HepG2 (cell line): ENCODE data around the gene ICAM2. TPM values are rescaled to one million over a fixed set of nuclear protein-coding genes. Genes with fewer than 3 reads are reported as not detected.

Experiments used
- BHLHE40 ChIP-seq: IDR thresholded peaks from 2 replicates; pipeline ENCODE4 v1.6.1; 2011; ENCODE audit warnings: low read length, improper control_type of control experiment
- KDM1A ChIP-seq: IDR thresholded peaks from 2 replicates; pipeline ENCODE4 v1.6.1; 2016; ENCODE audit warnings: missing compliant biosample characterization
- MTF2 ChIP-seq: sonication (generic); formaldehyde crosslinking; IDR thresholded peaks from 2 replicates; pipeline ENCODE4 v1.5.0; 2020; ENCODE audit warnings: missing genetic modification reagents, borderline replicate concordance
- NFIC ChIP-seq: IDR thresholded peaks from 2 replicates; pipeline ENCODE4 v1.6.1; 2012; ENCODE audit warnings: mild to moderate bottlenecking, low read length, inconsistent platforms
- PBX2 ChIP-seq: IDR thresholded peaks from 2 replicates; pipeline ENCODE4 v1.6.1; 2016; ENCODE audit warnings: control low read depth
- PRDM15 ChIP-seq: sonication (generic); formaldehyde crosslinking; IDR thresholded peaks from 2 replicates; pipeline ENCODE4 v1.4.0; 2020; ENCODE audit warnings: missing genetic modification reagents
- RERE ChIP-seq: IDR thresholded peaks from 2 replicates; pipeline ENCODE4 v1.6.1; 2016; ENCODE audit warnings: low read depth, missing genetic modification reagents, missing compliant biosample characterization
- RFXANK ChIP-seq: IDR thresholded peaks from 2 replicates; pipeline ENCODE4 v1.6.1; 2016
- SNAI1 ChIP-seq: sonication (generic); formaldehyde crosslinking; IDR thresholded peaks from 2 replicates; pipeline ENCODE4 v1.5.0; 2020; ENCODE audit warnings: mild to moderate bottlenecking, missing genetic modification reagents, borderline replicate concordance
- TEAD3 ChIP-seq: optimal IDR thresholded peaks from 2 replicates; pipeline ENCODE3; 2016; ENCODE audit warnings: borderline replicate concordance
- ZBTB20 ChIP-seq: sonication (generic); formaldehyde crosslinking; IDR thresholded peaks from 2 replicates; pipeline ENCODE4 v1.8.1; 2023; ENCODE audit warnings: missing genetic modification reagents, low read depth, mild to moderate bottlenecking, borderline replicate concordance
- ZBTB7B ChIP-seq: sonication (generic); formaldehyde crosslinking; IDR thresholded peaks from 2 replicates; pipeline ENCODE4 v1.4.0; 2020; ENCODE audit warnings: missing genetic modification reagents
- ZNF18 ChIP-seq: sonication (generic); formaldehyde crosslinking; IDR thresholded peaks from 2 replicates; pipeline ENCODE4 v1.8.0; 2022; ENCODE audit warnings: mild to moderate bottlenecking, missing genetic modification reagents; ENCODE audit not compliant: insufficient replicate concordance
- ZNF275 ChIP-seq: sonication (generic); formaldehyde crosslinking; IDR thresholded peaks from 2 replicates; pipeline ENCODE4 v1.8.0; 2022; ENCODE audit warnings: missing genetic modification reagents, mild to moderate bottlenecking, inconsistent platforms, borderline replicate concordance
- ZNF432 ChIP-seq: sonication (generic); formaldehyde crosslinking; IDR thresholded peaks from 2 replicates; pipeline ENCODE4 v1.5.0; 2020; ENCODE audit warnings: missing genetic modification reagents, mild to moderate bottlenecking, borderline replicate concordance
- ZNF460 ChIP-seq: sonication (generic); formaldehyde crosslinking; IDR thresholded peaks from 2 replicates; pipeline ENCODE4 v1.5.1; 2020; ENCODE audit warnings: missing genetic modification reagents, mild to moderate bottlenecking, borderline replicate concordance
- ZNF629 ChIP-seq: sonication (generic); formaldehyde crosslinking; conservative IDR thresholded peaks from 2 replicates; pipeline ENCODE4 v1.5.0; 2020; ENCODE audit warnings: missing genetic modification reagents
- ZNF749 ChIP-seq: sonication (generic); formaldehyde crosslinking; IDR thresholded peaks from 2 replicates; pipeline ENCODE4 v1.8.0; 2022; ENCODE audit warnings: mild to moderate bottlenecking, missing genetic modification reagents, moderate library complexity, borderline replicate concordance
- polyA plus RNA-seq, 8 experiments: library from polyadenylated mRNA; depleted of rRNA in 3 of 8; stranded (reverse) in 7 of 8; unstranded in 1 of 8; fragments of >200 nt; fragmentation: Illumina TruSeq in 4 of 8; extraction: Trizol in 4 of 8; gene quantifications; 2 replicates each; pipeline versions ENCODE4 v1.2.1 to v1.2.3, GENCODE V29; 2011 to 2016; ENCODE audit warnings: low read depth in 4 of 8, missing spikeins in 1 of 8, mixed read lengths in 1 of 8; ENCODE audit not compliant: insufficient read depth in 1 of 8
- total RNA-seq, 5 experiments: library from RNA; depleted of rRNA; stranded (reverse); fragments of >200 nt; fragmentation: Illumina TruSeq; extraction: Trizol; gene quantifications; 2 replicates each; pipeline ENCODE4 v1.2.3, GENCODE V29; 2016; ENCODE audit warnings: low read depth in 1 of 5

Gene ICAM2
- total and polyA plus RNA-seq, 2 of the 13 experiments (the other 11 are each of a cell fraction or from before 2014, with no cell fraction given), result 10.9 to 20.8 TPM

- TF ChIP-seq PBX2 (CRISPR knock-in tag) (no peak), ZBTB7B (no peak), BHLHE40 (no peak), ZNF749 (no peak), MTF2 (CRISPR knock-in tag) (no peak), ZNF629 (no peak), ZNF460 (CRISPR knock-in tag) (no peak), TEAD3 (peak; percentile 51), RERE (CRISPR knock-in tag) (no peak), PRDM15 (CRISPR knock-in tag) (peak; percentile 96), ZNF432 (CRISPR knock-in tag) (no peak), KDM1A (CRISPR knock-in tag) (no peak), SNAI1 (no peak), ZNF275 (no peak), ZBTB20 (CRISPR knock-in tag) (peak; percentile 68; the same call in 1 of the 2 replicates), RFXANK (no peak), ZNF18 (no peak), NFIC (no peak)
These were observed 12.6 kb downstream of the ICAM2 start (continued) for GRCh38 chr17:64007838-64008282.
